Gastroesophageal sphincter (tissue), 4 donors: ENCODE results near the gene KCNK6. TPM values are rescaled to one million over a fixed set of nuclear protein-coding genes. Genes with fewer than 3 reads are reported as not detected.

Experiments used
- ATAC-seq: fragments of 150-250 bp; one replicate; pipeline ENCODE4 v1.9.1; 2016; ENCODE audit warnings: mild to moderate bottlenecking, moderate library complexity
- H3K27ac ChIP-seq, 4 donors: fragments of 200-600 bp; sonication (generic) in 3 of 4; 1 replicate in 3 of 4; 2 replicates in 1 of 4; pipeline ENCODE4 v1.5.1; 2016 to 2019
- H3K27me3 ChIP-seq: fragments of 200-600 bp; sonication (generic); one replicate; pipeline ENCODE4 v1.5.1; 2019
- H3K36me3 ChIP-seq, 2 donors: fragments of 200-600 bp; sonication (generic); one replicate each; pipeline ENCODE4 v1.5.1; 2019; ENCODE audit warnings: control low read depth in 1 of 2
- H3K4me1 ChIP-seq, 3 donors: fragments of 200-600 bp; sonication (generic); 1 replicate in 2 of 3; 2 replicates in 1 of 3; pipeline ENCODE4 v1.5.1; 2016 to 2019; ENCODE audit warnings: control low read depth in 2 of 3
- H3K4me3 ChIP-seq, 2 donors: fragments of 200-600 bp; sonication (generic); one replicate each; pipeline ENCODE4 v1.5.1; 2019; ENCODE audit warnings: mild to moderate bottlenecking in 1 of 2, moderate library complexity in 1 of 2
- H3K9me3 ChIP-seq, 3 donors: fragments of 200-600 bp; sonication (generic); one replicate each; pipeline ENCODE4 v1.5.1; 2017 to 2019; ENCODE audit warnings: control low read depth in 2 of 3
- EP300 ChIP-seq: sonication (generic); formaldehyde crosslinking; IDR thresholded peaks from one replicate; pipeline ENCODE4 v1.6.1; 2017; ENCODE audit warnings: antibody characterized with exemption, mild to moderate bottlenecking
- POLR2A ChIP-seq, 2 donors: fragments of 450-650 bp; IDR thresholded peaks; one replicate each; pipeline ENCODE4 v1.6.1; 2017; ENCODE audit warnings: antibody characterized with exemption in 2 of 2, mild to moderate bottlenecking in 2 of 2, moderate library complexity in 1 of 2
- POLR2AphosphoS5 ChIP-seq: sonication (generic); formaldehyde crosslinking; IDR thresholded peaks from one replicate; pipeline ENCODE4 v1.6.1; 2017; ENCODE audit warnings: antibody characterized with exemption
- WGBS, 2 donors: methylation state at CpG; one replicate each; pipeline ENCODE4 v1.1.5; 2018; ENCODE audit warnings: low coverage in 1 of 2; 5-methylcytosine and 5-hydroxymethylcytosine counted together
- total RNA-seq, 4 donors: library from RNA; depleted of rRNA; stranded (reverse); fragments of >200 nt; gene quantifications; one replicate each; pipeline ENCODE4 v1.1.0, GENCODE V29; 2016
- TF ChIP-seq, protein P1 (sequence below), 4 experiments: fragments of 200-600 bp in 2 of 4; fragments of 450-650 bp in 2 of 4; sonication (generic) in 1 of 4; IDR thresholded peaks; one replicate each; pipeline ENCODE4 v1.5.1; 2017 to 2019; ENCODE audit warnings: antibody characterized with exemption in 4 of 4, mild to moderate bottlenecking in 2 of 4, moderate library complexity in 2 of 4

The KCNK6 gene
- total RNA-seq, 4 donors from 2014 or later: 2.3 to 9.3 (median 6.1) TPM

DNA sequence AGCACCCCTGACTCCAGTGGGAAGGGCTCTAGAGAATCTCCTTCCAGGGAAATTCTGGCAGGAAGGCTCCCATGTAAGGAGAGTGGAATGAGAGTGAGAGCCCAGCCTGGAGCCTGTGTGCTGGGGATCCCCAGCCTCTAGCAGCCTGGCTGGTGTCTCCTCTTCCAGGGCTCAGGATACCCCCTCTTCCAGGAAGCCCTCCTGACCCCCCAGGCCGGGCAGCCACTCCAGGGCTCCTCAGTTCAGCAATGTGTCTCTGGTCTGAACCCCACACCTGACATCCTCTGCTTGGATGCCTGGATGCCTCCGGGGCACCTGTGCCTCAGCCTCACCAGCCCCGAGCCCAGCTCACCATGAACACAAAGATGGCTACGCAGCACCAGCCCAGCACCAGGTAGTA, 12.6 kb upstream of the KCNK6 start:
- no peaks in the 10 kb centered on the region for H3K4me1 ChIP-seq
- no peak for ATAC-seq
- peaks cover 0 to 54% of the 10 kb centered on the region in 2 donors for H3K36me3 ChIP-seq
- H3K9me3 ChIP-seq: no peaks in the 10 kb centered on the region
- WGBS, 2 donors: no CpG with 5 or more reads among the region's 4 CpGs
- H3K27ac ChIP-seq: no peak overlapping the region
- H3K4me3 ChIP-seq: no peak overlapping the region
- TF ChIP-seq EP300: no peak
- no peak for TF ChIP-seq POLR2A (IDR thresholded peaks at IDR 0.05)
- no peak for TF ChIP-seq POLR2AphosphoS5
- TF ChIP-seq, protein P1, sequence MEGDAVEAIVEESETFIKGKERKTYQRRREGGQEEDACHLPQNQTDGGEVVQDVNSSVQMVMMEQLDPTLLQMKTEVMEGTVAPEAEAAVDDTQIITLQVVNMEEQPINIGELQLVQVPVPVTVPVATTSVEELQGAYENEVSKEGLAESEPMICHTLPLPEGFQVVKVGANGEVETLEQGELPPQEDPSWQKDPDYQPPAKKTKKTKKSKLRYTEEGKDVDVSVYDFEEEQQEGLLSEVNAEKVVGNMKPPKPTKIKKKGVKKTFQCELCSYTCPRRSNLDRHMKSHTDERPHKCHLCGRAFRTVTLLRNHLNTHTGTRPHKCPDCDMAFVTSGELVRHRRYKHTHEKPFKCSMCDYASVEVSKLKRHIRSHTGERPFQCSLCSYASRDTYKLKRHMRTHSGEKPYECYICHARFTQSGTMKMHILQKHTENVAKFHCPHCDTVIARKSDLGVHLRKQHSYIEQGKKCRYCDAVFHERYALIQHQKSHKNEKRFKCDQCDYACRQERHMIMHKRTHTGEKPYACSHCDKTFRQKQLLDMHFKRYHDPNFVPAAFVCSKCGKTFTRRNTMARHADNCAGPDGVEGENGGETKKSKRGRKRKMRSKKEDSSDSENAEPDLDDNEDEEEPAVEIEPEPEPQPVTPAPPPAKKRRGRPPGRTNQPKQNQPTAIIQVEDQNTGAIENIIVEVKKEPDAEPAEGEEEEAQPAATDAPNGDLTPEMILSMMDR (IDR thresholded peaks at IDR 0.05): no peak
- no peaks in the 10 kb centered on the region for H3K27me3 ChIP-seq

DNA sequence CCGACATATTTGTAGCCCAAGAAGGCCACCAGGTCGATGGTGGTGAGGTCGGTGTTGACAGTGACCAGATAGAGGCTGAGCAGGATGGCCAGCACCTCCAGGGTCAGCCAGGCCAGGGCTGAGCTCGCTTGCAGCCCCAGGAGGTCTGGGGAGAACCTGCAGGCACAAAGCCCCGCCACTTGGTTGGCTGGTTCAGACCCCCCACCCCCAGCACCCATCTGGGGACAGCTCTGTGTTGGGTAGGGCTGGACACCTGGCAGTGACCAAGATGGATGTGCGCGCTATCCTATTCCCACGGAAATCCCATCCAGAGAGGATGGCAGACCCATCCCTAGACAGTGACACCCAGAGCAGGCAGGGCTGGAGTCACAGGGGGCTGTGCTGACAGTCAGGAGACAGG, 12.0 kb upstream of the KCNK6 start:
- 90 to 100% methylated on average over 1 to 2 of the region's 8 CpGs for WGBS, 2 donors
- ATAC-seq: no peak
- Histone ChIP-seq H3K4me3 (no peak overlapping the region), H3K4me1 (no peaks in the 10 kb centered on the region), H3K9me3 (no peaks in the 10 kb centered on the region), H3K27ac (no peak overlapping the region), H3K27me3 (no peaks in the 10 kb centered on the region), H3K36me3 (peaks cover 0 to 54% of the 10 kb centered on the region in 2 donors)
- TF ChIP-seq POLR2A (IDR thresholded peaks at IDR 0.05) (no peak), POLR2AphosphoS5 (no peak), EP300 (no peak)
- TF ChIP-seq, protein P1 (IDR thresholded peaks at IDR 0.05): no peak

DNA sequence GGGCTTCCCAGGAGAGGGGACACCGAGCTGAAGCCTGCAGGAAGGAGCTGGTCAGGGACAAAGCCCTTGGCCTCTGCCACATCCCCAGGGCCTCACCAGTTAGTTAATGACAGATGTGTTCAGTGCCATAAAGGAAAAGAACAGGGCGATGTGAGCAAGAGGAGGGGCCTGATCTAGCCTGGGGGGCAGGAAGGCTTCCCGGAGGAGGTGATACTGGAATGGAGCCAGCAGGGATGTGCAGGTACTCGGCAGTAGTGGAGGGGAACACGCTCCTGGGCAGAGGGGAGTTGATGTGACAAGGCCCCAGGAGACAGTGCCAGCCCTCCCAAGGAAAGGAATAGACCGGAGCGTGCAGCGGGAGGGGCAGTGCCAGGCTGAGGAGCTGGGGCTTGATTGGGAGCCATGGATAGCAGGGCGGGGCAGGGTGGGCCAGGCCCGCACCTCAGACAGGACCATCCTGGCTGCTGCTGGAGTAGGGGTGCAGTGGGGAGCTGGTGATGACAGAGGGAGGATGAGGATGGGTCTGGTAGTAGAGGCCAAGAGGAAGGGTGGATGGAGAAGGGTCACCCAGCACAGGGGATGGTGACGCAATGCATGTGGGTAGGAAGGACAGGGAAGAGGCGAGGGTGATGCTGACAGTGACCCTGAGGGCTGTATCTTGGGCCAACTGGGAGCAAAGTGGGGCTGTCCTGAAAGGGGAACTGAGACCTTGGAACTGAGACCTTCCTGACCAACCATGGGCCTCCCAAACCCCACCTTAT, 11.5 kb upstream of the KCNK6 start:
- 90 to 94% methylated on average over 4 to 10 of the region's 12 CpGs for WGBS, 2 donors
- H3K36me3 ChIP-seq: peaks cover 0 to 54% of the 10 kb centered on the region in 2 donors
- no peak for ATAC-seq

DNA sequence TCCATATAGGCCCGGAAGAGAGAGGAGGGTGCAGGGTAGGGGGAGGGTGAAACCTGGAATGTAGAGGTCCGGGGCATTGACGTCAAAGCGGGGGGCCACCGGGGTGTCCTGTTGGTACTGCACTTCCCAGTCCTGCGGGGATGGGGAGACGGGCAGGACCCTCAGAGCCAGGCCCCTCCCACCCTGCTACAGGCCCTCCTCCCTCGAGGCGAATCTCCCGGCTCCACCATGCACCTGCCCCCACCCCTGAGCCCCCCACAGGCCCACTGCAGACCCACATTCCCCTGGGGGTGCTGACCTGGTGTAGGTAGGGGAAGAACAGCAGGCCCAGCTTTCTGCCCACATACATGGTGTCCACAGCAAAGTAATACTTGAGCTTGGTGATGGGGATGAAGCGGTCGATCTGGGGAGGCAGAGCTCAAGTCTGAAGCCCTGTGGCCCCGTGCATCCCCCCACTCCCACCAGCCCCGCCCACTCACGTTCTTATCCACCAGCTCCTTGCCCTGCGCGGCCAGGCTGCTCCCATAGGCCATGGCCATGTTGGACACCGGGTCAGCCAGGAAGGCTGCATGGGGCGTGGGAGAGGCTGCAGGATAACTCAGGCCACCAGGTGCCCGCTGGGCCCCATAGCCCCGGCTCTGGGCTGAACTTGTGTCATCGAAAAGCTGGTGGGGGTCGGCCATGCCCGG, 10.6 kb upstream of the KCNK6 start:
- 80% methylated on average over 3 of the region's 24 CpGs; no CpG with 5 or more reads in 1 of the 2 donors for WGBS, 2 donors
- Histone ChIP-seq H3K4me1 (no peaks in the 10 kb centered on the region), H3K27me3 (no peaks in the 10 kb centered on the region), H3K27ac (no peak overlapping the region), H3K4me3 (no peak overlapping the region), H3K9me3 (no peaks in the 10 kb centered on the region), H3K36me3 (peaks cover 0 to 54% of the 10 kb centered on the region in 2 donors)
- ATAC-seq: no peak
- TF ChIP-seq POLR2AphosphoS5: no peak
- TF ChIP-seq, protein P1 (IDR thresholded peaks at IDR 0.05): no peak
- TF ChIP-seq EP300: no peak
- no peak for TF ChIP-seq POLR2A (IDR thresholded peaks at IDR 0.05)

More for the DNA sequence above, 11.5 kb upstream of the KCNK6 start:
- H3K4me1 ChIP-seq: no peaks in the 10 kb centered on the region
- H3K9me3 ChIP-seq: no peaks in the 10 kb centered on the region
- no peaks in the 10 kb centered on the region for H3K27me3 ChIP-seq
- TF ChIP-seq, protein P1 (IDR thresholded peaks at IDR 0.05): no peak
- TF ChIP-seq POLR2AphosphoS5 (no peak), POLR2A (IDR thresholded peaks at IDR 0.05) (no peak), EP300 (no peak)
- no peak overlapping the region for H3K27ac ChIP-seq
- no peak overlapping the region for H3K4me3 ChIP-seq
